HG03139 (cell line): ENCODE data around the gene DPM1.
A peak's percentile ranks its signal among the peaks of the same experiment; 100 is the strongest.
"Not testable (repeated sequence)": the region's sequence is repeated elsewhere in the genome, so short reads cannot be mapped to it uniquely, and the experiment has no call there.

Experiments
- ATAC-seq: cut with Tn5 transposase; IDR thresholded peaks from one replicate; pipeline ENCODE4 v1.9.1; 2021; ENCODE audit not compliant: unreplicated experiment

DPM1 gene

GRCh38 chr20:50980071-50980681, 21.8 kb upstream of the DPM1 start:
- no peak for ATAC-seq

DNA sequence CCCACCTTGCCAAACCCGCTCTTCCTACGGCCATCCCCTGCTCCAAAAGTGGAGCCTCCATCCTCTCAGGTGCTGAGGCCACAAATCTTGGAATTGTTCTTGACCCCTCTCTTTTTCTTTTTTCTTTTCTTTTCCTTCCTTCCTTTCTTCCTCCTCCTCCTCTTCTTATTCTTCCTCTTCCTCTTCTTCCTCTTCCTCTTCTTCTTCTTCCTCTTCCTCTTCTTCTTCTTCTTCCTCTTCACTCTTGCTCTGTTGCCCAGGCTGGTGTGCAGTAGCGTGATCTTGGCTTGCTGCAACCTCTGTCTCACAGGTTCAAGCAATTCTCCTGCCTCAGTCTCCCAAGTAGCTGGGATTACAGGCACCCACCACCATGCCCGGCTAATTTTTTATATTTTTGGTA, 20.2 kb upstream of the DPM1 start:
- ATAC-seq, result not testable (repeated sequence)

GRCh38 chr20:50977066-50978021, 19.0 kb upstream of the DPM1 start:
- no peak for ATAC-seq

DNA sequence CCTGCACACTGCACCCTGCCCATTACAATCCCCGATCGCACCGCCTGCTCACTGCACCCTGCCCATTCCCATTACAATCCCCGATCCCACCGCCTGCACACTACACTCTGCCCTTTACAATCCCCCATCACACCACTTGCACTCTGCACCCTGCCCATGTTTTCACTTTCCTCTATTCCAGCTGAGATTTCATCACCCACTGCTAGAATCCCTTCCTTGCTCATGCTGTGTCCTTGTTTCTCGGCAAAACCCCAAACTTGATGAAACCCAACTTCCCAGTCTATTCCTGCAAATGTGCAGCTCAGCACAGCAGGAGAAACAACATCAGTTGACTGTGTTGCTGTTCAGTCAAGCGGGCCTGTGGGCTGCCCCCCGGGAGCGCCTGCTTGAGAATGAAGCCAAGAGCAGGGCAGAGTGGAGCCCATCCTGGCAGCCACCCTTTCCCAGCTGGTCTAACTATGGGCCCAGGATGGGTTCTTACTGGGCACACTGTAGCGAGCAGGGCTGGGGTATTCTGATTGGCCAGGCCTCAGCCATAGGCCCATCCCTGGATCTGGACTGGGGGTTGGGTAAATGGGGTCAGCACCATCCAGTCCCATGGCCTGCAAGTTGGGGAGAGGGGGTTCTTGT, 17.5 kb upstream of the DPM1 start:
- no peak for ATAC-seq

DNA sequence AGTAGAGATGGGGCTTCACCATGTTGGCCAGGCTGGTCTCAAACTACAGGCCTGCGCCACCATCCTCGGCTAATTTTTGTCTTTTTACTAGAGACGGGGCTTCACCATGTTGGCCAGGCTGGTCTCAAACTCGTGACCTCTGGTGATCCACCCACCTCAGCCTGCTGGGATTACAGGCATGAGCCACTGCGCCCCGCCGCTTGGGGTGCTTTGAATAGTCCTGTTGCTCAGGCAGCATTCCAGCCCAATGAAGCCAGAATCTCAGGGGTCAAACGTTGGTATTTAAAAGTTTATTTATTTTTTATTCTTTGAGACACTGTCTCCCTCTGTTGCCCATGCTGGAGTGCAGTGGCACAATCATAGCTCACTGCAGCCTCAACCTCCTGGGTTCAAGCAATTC, 11.6 kb upstream of the DPM1 start:
- no peak for ATAC-seq

- no peak for ATAC-seq
Observed at GRCh38 chr20:50969435-50969834, 11.1 kb upstream of the DPM1 start.

DNA sequence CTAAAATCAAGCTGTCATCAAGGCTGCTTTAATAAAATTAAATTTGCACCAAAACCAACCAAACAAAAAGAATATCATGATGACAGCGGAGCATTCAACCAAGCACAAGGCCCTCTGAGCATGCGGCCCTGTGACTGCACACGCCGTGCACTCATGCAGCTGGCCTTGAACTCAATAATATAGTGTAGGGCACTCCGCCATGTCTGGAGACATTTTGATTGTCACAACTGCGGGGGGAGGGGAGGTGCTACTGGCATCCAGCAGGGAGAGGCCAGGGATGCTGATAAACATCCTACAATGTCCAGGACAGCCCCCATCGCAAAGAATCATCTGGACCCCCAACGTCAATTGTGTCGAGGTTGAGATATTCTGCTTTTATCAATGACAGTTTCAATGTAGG, 10.0 kb upstream of the DPM1 start:
- ATAC-seq, result no peak

DNA sequence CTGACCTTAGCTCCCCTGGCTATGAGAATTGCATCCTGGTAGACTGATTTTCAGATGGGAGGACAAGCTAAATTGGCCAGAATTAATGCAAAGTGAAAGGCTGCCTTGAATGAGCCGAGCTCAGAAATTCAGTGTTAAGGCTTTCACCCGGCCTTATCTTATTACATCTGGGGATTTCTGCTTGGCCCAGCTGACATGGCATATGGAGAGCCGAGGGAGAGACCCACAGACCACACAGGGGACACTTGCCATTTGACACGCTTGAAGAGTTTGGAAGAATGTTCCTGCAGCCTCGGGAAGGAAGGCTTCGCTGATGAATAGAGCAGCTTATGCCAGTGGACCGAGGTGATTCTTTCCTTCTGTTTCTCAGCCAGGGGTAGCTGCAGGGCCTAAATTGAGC, 9.3 kb upstream of the DPM1 start:
- ATAC-seq, result no peak

DNA sequence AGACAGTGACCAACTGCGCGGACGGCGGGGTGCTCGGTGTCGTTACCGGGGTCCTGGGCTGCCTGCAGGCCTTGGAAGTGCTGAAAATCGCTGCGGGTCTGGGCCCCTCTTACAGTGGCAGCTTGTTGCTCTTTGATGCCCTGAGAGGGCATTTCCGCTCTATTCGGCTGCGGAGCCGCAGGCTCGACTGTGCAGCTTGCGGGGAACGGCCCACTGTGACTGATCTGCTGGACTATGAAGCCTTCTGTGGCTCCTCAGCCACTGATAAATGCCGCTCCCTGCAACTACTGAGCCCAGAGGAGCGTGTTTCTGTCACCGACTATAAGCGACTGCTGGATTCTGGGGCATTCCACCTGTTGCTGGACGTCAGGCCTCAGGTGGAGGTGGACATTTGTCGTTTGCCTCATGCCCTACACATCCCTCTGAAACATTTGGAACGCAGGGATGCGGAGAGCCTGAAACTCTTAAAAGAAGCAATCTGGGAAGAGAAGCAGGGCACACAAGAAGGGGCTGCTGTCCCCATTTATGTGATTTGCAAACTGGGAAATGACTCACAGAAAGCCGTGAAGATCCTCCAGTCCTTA, 1.3 kb upstream of the DPM1 start:
- ATAC-seq, result no peak

DNA sequence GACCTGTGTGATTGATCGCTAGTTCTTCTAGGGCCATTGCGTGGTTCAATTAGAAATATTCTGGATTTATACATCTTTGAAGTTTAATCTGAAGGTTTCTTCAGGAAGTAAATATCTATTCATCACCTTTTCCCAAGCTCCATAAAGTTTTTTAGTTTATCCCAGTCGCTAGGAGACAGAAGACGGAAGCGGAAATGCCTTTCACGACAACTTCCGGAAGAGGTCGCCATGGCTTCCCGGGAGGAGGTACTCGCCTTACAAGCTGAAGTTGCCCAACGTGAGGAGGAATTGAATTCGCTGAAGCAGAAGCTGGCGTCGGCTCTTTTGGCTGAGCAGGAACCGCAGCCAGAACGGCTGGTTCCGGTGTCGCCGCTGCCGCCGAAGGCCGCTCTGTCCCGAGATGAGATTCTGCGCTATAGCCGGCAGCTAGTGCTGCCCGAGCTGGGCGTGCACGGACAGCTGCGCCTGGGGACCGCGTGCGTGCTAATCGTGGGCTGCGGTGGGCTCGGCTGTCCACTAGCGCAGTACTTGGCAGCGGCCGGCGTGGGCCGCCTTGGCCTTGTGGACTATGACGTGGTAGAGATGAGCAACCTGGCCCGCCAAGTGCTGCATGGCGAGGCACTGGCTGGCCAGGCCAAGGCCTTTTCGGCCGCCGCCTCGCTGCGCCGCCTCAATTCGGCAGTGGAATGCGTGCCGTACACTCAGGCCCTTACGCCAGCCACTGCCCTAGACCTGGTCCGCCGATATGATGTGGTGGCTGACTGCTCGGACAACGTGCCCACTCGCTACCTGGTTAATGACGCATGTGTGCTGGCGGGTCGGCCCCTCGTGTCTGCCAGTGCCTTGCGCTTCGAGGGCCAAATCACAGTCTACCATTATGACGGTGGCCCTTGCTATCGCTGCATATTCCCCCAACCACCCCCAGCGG, 547 bp upstream of the DPM1 start, which contains the start of gene MOCS3:
Gene MOCS3 (plus strand): TSS at position 204 of the 928 bp plus-strand sequence. CDS start 25 bp downstream, at position 229.
- ATAC-seq, result peak; percentile 61

GRCh38 chr20:50957276-50957675, 1.1 kb downstream of the DPM1 start:
- ATAC-seq, result no peak

DNA sequence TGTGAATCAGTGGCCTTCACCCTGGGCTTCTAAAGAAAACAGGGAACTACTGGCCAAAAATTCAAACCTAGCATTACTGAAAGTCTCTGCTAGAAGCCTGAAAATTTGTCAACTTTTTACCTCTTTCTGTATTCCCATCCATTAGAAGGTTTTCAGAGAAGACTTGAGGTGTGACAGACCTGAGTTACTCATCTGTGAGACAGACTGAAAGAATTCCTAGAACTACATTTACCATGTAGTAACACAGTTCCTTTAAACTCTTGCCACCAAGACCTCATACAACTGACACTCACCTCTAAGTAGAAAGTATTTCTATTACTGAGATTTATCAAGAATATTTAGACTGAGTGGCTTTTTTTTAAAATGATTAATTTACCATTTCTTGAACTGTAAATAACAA, 4.5 kb downstream of the DPM1 start:
- no peak for ATAC-seq

DNA sequence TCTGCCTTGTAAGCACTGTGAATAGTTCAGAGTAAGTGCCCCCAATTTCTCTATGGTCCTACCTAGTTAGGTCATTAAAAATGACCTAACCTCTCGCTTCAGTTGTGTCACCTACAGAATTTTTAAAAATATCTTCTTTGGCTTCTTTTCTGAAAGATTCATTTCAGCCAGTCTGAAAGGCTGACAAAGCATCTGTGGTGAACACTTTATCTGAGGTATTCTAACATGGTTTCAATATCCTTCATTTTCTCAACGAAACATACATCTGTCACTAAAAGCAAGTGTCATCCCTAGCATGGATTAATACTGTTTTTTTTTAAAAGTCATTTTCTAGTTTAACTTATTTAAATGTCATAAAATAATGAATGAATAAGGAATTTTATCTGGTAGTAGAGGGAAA, 5.1 kb downstream of the DPM1 start:
- no peak for ATAC-seq

DNA sequence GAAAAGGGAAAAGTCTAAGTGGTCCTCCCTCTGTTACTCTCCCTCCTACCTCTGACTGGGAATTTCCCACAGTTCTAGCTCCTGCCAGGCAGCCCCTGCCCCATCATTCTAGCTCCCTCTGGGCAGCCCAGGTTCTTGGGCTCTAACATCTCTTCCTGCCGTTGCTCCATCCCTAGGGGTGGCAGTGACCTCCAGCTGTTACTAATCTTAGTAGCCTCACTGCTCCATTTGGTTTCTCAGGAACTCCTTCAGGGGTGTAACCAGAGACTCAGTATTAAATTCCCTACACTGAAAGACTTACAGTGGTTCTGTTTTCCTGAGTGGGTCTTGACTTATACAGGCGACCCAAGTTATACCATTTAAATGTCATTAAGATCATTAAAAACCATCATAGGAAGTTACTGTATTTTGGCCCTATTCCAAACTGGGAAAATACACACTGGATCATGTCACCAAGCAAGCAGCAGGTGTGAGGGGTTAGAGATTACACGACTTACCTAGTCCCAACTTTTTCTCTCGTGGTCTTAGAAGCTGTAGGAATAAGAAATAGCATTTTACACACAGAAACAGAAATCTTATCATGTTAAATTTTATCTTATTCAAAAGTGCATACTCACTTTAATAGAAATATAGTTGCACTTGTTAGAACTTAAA, 10.1 kb downstream of the DPM1 start:
- no peak for ATAC-seq

GRCh38 chr20:50943069-50943468, 15.3 kb downstream of the DPM1 start:
- no peak for ATAC-seq

- no peak for ATAC-seq
Observed at GRCh38 chr20:50933589-50933988, 24.7 kb downstream of the DPM1 start.

- no peak for ATAC-seq
Observed at GRCh38 chr20:50932691-50933280, 25.5 kb downstream of the DPM1 start.

DNA sequence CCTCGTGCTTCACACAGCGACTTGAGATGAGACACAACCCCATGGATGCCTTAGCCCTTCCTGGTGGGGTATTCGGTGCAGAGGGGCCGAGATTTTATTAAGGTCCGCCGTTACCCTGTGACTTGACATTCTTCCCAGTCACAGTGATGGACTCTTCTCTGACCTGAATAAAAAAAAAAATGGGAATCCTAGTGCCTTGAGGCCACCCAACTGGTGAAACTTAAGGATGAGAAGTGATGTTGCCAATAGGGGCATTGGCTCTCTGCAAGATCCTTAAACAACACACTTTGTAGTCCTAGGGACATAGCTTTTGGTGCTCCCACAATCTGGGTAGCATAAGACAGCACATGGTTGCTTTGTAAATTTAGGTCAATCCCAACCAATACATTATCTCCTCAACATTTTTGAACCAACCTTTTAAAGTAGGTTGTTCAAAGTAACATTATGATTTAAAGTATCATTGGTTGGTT, 26.3 kb downstream of the DPM1 start:
- ATAC-seq, result no peak

GRCh38 chr20:50931306-50932015, 26.9 kb downstream of the DPM1 start, which contains the start of gene ADNP:
Gene ADNP (minus strand): TSS chr20:50931437. CDS start chr20:50903996, 27,441 bp downstream.
- ATAC-seq, result peak; percentile 58
